ENCODE measurements around the gene ZSWIM3. TPM values are rescaled to one million over a fixed set of nuclear protein-coding genes. Genes with fewer than 3 reads are reported as not detected.

Gene ZSWIM3
- total RNA-seq, result 2.6 and 5.1 TPM in 2 replicates

GRCh38 chr20:45857114-45857881, at the start of gene ZSWIM3, which contains the start of gene ACOT8:
ZSWIM3 (plus strand) TSS chr20:45857614; CDS start chr20:45857826, 212 bp downstream.
ACOT8 (minus strand) TSS chr20:45857392; CDS start chr20:45857315, 77 bp downstream.

GRCh38 chr20:45812157-45813005, 45.0 kb upstream of the ZSWIM3 start, which contains the start of gene UBE2C:
UBE2C (plus strand) TSS chr20:45812644; CDS start chr20:45812696, 52 bp downstream.

DNA sequence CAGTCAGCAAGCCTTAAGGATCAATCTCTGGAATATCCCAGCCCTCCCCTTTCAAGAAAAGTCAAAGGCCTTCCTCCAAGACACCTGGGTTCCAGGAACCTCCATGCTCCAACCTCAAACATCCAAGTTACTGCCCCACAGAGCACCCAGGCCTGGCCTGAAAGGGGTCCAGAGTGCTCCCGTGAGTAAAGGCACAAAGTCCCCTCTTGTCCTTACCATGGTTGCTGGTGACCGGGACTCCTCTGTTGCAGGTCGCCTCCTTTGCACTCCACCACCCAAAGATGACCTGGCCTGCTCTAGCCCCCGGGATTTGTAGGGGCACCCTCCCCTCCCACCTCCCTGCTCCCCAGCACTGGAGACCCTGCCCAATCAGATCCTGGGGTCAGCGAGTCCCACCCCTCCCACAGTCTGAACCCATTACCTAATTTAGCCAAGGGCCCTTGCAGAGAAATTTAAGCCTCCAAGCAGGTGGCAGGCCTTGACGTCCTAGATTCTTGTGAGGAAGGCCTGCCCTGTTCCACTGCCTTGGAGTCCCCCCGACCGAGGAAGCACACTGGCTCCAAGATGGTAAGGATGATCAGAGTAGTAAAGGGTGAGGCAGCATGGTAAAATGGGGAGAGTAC, 30.3 kb upstream of the ZSWIM3 start, which contains the start of gene TNNC2:
TSS of gene TNNC2 (minus strand) at position 283 of the 623 bp plus-strand sequence. CDS start at position 219, 64 bp downstream.

GRCh38 chr20:45833030-45833882, 24.2 kb upstream of the ZSWIM3 start, which contains the start of gene SNX21:
SNX21 (plus strand) TSS chr20:45833799; CDS start chr20:45833920, 121 bp downstream.

GRCh38 chr20:45880988-45881788, 23.8 kb downstream of the ZSWIM3 start, which contains the start of gene ZSWIM1:
ZSWIM1 (plus strand) TSS chr20:45881227; CDS start chr20:45882593, 1,366 bp downstream.

DNA sequence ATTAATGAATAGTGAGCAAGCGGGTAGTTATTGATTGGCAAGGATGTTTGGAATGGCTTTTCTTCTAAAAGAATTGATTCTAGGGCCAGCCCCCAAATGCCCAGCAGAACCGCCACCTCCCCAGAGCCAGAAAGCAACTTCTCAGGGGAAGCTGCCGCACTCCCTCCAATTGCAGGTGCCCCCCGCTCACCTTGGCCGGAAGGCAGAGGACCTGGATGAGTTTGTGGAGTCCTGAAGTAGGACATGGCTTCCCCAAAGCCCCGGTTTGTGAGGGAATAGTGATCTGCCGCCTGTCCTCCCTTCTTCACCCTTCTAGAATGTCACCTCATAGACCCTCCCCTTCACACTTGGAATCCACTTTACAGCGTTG, 29.9 kb downstream of the ZSWIM3 start, which contains the start of gene SPATA25:
TSS of gene SPATA25 (minus strand) at position 277 of the 370 bp plus-strand sequence. CDS start at position 245, 32 bp downstream.

DNA sequence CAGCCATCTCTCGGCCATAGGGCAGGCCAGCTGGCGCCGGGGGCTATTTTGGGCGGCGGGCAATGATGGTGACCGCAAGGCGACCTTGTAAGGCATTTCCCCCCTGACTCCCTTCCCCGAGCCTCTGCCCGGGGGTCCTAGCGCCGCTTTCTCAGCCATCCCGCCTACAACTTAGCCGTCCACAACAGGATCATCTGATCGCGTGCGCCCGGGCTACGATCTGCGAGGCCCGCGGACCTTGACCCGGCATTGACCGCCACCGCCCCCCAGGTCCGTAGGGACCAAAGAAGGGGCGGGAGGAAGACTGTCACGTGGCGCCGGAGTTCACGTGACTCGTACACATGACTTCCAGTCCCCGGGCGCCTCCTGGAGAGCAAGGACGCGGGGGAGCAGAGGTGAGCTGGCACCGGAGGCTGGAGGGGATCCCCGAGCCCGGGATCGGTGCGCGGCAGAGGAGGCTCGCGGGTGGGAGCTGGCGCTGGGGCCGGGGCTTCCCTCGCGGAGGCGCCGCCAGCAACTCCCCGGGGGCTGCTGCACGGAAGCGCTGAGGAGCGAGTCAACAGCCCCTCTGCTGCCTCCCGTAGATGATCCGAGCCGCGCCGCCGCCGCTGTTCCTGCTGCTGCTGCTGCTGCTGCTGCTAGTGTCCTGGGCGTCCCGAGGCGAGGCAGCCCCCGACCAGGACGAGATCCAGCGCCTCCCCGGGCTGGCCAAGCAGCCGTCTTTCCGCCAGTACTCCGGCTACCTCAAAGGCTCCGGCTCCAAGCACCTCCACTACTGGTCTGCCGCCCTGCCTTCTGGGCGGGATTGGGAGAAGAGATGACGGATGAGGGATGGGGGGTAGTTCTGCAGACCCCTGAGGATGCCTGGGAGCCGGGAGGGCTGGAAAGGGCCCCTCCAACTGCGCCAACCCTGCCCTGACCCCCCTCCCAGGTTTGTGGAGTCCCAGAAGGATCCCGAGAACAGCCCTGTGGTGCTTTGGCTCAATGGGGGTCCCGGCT, 33.9 kb downstream of the ZSWIM3 start, which contains the start of the genes CTSA and NEURL2:
TSS of gene CTSA (plus strand) at position 351 of the 999 bp plus-strand sequence. CDS start at position 585, 234 bp downstream.
TSS of gene NEURL2 (minus strand) at position 224 of the 999 bp plus-strand sequence. CDS start at position 7, 217 bp downstream.

DNA sequence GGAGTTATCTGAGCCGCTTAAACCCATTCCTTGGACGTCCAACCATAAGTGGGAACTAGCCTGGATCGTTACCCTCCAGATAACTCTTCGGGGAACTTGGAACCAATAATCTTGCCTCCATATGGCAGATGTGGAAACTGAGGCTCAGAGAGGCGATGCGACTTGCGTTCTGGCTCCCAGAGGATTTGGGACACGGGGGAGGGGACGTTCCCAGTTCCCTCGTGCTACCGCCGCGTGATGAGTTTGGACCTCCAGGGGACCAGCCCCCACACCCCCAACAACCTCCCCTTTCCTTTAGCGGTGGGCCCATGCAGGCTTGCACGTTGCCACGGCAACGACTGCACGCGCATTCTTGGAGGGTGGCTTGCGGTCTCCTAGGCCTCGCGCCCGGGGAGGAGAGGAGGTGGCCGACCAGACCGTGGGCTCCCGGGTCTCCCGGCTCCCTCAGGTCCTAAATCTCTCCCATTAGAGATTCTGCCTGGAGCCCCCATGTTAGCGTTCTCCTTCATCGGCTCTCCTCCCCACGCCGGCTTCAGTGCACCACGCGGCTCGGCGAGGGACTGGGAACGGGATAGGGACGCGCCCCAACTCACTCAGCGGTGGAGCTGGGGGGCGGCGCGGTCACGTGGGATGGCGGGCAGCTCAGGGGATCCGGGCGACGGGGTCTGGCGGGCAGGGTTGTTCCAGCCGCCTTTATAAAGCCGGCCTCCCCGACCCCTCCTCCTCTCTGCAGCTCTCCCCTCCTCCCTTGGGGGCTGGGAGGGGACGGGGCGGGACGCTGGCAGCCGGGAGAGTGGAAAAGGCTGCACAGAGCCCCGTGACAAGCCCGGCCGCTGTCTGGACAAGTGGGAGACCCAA, 54.3 kb downstream of the ZSWIM3 start, which contains the start of gene PLTP:
TSS of gene PLTP (minus strand) at position 670 of the 858 bp plus-strand sequence. CDS start 703 bp downstream, outside the sequence.

Other genes starting within 250 kb of the ZSWIM3 start
- gene WFDC10A, start 227.9 kb upstream of the ZSWIM3 start, total RNA-seq, result not detected in 2 replicates
- not detected in 2 replicates for gene WFDC9, start 226.3 kb upstream of the ZSWIM3 start, total RNA-seq
- gene WFDC11, start 187.4 kb upstream of the ZSWIM3 start, total RNA-seq, result not detected in 2 replicates
- not detected in 2 replicates for gene WFDC13, start 155.6 kb upstream of the ZSWIM3 start, total RNA-seq
- not detected in 2 replicates for gene WFDC10B, start 152.6 kb upstream of the ZSWIM3 start, total RNA-seq
- gene SPINT4, start 135.3 kb upstream of the ZSWIM3 start, total RNA-seq, result not detected in 2 replicates
- 0.89 and 5.8 TPM in 2 replicates for gene WFDC3, start 65.7 kb upstream of the ZSWIM3 start, total RNA-seq
- 28.5 and 34.6 TPM in 2 replicates for gene DNTTIP1, start 65.7 kb upstream of the ZSWIM3 start, total RNA-seq
- gene UBE2C, start 45.0 kb upstream of the ZSWIM3 start, total RNA-seq, result 85.6 and 91.8 TPM in 2 replicates
- gene TNNC2, start 30.3 kb upstream of the ZSWIM3 start, total RNA-seq, result not detected in 2 replicates
- gene SNX21, start 23.8 kb upstream of the ZSWIM3 start, total RNA-seq, result 69.8 and 73.5 TPM in 2 replicates
- gene ACOT8, start 222 bp upstream of the ZSWIM3 start, total RNA-seq, result 58.3 and 71.8 TPM in 2 replicates
- gene ZSWIM1, start 23.6 kb downstream of the ZSWIM3 start, total RNA-seq, result 7.8 and 12.2 TPM in 2 replicates
- gene SPATA25, start 30.0 kb downstream of the ZSWIM3 start, total RNA-seq, result not detected in 2 replicates
- gene NEURL2, start 33.6 kb downstream of the ZSWIM3 start, total RNA-seq, result 1.2 and 6.4 TPM in 2 replicates
- 87.2 and 101 TPM in 2 replicates for gene CTSA, start 33.7 kb downstream of the ZSWIM3 start, total RNA-seq
- gene PLTP, start 54.5 kb downstream of the ZSWIM3 start, total RNA-seq, result 36.3 and 43.6 TPM in 2 replicates
- gene PCIF1, start 77.1 kb downstream of the ZSWIM3 start, total RNA-seq, result 13.8 and 31.7 TPM in 2 replicates
- 9.5 and 12.4 TPM in 2 replicates for gene ZNF335, start 114.6 kb downstream of the ZSWIM3 start, total RNA-seq
- gene MMP9, start 151.3 kb downstream of the ZSWIM3 start, total RNA-seq, result under 0.01 and 0.58 TPM in 2 replicates
- gene SLC12A5, start 171.6 kb downstream of the ZSWIM3 start, total RNA-seq, result 0.18 TPM in 1 of 2 replicates, not detected in the other
- 13.8 and 16.4 TPM in 2 replicates for gene NCOA5, start 232.3 kb downstream of the ZSWIM3 start, total RNA-seq